ENCODE results near the gene TF.
A peak's percentile ranks its signal among the peaks of the same experiment; 100 is the strongest.

Gene TF

DNA sequence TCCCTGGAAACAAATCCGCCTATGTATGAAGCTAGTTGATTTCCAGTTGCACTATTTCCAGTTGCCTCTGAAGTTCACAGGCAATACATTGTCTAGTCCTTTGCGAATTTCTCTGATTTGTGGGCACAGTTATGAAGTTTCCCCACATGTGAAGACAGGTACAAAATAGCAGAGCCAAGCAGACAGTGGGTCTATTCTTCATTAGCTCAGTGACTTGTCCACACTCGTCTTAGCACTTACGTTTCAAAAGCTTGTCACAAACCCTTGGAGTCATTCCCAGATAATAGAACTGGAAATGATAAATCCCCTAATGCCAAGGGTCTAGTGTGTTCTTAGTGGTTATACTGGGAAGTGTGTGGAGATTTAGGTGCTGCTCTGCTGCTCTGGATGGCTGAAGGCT is 73.9 kb downstream of the TF start:
- DNase-seq = no peak

- DNase-seq = peak; percentile 9
Measured at GRCh38 chr3:133820889-133821675, 74.9 kb downstream of the TF start.

DNA sequence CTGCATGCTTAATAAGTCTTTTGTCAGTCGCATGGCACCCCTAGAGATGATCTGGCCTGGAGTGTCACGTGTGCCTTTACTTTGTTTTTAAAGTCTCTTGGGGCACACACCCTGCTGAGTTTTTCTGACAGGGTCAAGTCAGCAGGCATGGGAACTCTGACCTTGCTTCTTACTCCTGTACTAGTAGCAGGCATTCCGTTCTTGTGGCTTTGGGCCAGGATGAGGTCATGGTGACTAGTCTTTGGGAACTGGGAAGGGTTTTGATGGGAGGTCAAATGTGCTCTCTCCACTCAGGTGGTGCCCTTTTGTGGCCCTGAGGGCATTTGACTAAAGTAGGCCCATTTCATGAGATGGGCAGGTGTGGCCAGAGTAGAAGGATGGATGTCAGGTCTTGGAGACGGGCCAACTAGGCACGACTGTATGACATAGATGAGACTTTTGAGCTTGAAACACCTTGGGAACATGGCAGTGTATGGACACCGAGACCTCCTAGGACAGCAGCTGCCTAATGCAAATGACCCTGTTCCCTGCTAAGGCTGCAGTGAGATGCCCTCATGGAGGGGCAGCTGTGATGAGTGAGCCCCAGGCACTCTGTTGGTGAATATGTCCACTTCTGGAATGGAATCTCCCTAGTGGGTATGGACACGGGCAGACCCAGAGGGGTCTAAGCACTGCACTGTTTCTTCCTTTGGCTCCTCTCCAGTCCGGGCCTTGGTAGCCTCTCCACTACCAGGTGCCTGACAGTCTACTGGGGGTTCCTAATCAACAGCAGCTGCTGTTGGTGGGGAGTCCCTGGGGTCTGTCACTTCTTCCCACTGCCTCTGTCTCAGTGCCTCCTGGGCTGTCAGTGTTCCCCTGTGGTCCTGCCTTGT is 75.8 kb downstream of the TF start:
- DNase-seq = peak; percentile 37

- peak; percentile 34 for DNase-seq
Measured at GRCh38 chr3:133824961-133825485, 78.8 kb downstream of the TF start.

GRCh38 chr3:133825969-133826727 is 80.0 kb downstream of the TF start:
- peak; percentile 28 for DNase-seq

DNA sequence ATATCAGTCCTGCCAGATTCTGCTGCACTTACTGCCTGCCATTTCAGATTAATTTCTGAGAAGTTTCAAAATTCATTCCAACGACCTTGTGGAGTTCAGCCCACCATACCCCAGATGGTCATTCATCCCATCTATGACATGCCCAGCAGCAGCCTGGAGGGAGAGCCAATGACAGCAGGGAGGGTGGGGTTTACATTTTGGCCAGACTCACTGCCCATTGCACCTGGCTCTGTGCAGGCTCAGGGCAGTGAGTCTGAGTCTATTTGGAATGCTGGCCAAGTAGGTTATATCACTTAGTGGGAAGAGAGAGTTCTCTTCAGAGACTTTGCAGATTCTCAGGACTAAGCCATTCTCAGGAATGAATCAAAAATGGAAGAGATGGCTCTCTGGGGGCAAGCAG is 80.9 kb downstream of the TF start:
- peak; percentile 15 for DNase-seq

DNA sequence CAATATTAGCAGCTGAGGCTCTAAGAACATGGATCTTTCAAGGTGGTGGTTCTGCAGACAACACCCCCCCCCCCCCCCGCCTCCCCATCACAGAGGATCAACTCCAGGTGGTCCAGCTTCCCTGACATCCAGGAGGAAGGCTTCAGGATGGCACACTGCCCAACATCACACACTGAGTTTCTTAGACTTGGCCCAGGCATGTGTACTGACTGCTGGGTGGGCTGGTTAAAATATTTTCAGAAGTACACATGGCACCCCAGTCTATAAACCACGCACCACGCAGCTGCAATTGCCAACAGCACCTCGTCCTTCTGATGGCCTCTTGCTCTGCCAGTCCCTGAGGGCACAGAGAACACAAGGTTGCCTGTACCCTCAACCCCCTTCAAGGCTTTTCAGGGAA is 81.5 kb downstream of the TF start:
- DNase-seq = peak; percentile 30

DNA sequence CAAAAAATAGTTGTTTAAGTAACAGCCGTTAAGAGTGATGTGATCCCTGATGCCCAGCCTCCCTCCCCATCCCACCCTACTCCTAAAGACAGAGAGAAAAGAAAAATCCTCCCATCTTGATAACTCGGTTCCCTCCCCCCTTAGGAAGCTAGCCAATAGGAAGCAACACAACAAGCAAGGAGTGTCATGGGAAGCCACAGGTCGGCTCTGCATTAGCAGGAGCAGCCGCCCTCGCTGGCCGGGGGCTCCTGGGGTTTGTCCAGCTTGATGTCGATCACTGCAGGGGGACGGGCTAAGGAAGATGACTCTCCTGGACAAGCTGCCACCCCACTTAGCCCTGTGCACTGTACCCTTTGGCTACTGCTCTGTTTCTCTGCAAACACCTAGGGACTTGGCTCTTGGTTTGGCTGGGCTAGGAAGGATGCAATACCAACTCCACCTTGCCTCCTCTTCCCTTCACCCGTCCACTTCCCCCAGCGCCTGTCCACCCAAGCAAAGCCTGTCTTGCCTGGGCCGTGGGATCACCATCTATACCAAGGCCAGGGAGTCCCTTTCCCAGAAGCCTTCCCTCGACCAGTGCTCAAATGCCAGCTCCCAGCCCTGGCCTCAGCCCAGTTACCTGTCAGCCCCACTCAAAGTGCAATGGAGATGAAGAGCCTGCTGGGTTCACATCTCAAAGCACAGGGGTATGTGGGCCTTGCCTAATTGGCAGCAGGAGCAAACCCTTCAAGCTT is 82.5 kb downstream of the TF start:
- peak; percentile 32 for DNase-seq

DNA sequence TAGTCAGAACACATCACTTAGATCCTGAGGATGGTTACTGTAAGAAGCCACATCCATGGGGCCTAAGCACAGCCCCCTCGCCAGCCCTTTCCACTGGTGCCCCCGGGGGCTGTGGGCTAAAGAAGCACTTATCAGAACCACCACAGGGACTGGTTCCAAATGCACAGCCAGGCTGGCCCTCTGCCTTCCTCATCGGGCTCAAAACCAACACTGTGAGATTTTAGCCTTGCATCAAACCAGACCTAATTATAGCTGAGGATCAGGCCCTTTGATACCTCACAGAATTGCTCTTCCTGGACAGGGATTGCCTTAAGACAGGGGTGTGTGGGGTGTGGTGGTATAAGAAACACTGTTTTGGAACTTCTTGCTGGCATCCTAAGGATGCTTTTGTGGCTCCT is 83.1 kb downstream of the TF start:
- peak; percentile 16 for DNase-seq

- DNase-seq = no peak
Measured at GRCh38 chr3:133830071-133830470, 83.9 kb downstream of the TF start.

DNA sequence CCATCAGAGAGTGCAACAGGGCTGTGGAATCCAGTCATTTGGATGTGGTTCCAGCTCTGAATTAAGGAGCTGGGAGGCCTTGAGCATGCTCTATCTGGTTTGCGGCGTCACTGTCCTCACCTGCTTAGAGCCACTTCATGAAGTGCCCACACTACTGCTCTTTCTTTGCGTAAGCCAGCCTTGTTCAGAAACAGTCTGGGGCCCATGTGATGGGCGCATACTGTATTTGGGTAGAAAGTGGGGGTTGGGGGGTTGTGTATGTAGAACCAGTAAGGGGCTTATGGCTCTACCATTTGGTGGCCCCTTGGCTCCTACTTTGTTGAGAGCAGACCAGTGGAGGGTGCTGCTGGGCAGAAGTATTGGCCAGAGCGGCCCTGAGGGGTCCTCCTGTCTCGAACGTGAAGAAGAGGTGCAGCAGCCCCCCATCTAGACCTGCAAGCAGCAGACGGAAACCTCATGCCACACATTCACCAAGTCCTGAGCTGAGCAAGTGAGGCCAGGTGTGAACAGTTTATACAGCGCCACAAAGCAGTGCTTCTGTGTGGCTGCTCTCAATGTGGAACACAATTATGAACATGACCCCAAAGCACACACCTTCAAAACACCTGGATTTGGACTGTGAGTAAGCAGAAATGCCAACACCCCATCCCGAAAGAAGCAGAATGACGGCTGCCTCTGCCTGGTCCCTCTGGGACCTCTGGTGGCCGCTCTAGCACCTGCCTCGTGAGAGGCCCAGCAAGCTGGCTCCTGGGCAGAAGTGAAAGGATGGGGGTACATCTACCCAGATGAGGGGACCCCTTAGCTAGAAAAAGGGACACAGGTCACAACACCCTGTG is 86.0 kb downstream of the TF start:
- peak; percentile 12 for DNase-seq

- no peak for DNase-seq
Measured at GRCh38 chr3:133832802-133833144, 86.6 kb downstream of the TF start.

- DNase-seq = peak; percentile 17
Measured at GRCh38 chr3:133833267-133833666, 87.1 kb downstream of the TF start.

DNA sequence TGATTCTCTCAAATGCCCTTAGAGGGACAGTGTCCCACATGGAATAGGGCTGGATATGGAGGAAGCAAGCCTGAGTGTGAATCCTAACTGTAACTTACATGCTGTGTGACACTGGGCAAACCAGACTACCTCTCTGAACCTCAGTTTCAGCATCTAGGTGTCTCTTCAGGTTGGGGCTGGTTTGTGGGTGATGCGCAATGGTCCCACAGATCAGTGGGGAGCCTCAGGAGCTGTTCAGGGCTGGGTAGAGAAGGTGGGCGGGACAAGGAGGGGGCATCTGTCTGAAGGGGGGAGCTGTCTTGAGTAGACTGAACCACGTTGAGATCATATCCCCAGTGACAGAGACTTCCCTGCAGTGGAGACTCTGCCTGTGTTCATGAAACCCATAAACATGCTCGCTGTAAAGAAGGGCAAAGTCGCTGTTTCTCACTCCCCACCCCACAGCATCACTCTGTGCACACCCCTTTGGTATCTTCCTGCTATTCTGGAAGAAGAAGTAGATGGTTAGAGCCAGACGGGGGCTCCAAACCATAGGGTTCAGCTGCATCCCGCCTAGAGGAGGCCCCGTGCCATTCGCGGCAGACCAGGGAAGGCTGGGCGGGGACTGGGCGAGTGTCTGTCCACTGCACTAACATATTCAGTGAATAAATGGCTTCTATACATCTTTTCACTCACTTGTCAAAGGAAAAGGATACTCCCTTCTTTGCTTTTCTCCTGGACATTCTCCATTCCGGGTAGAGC is 87.9 kb downstream of the TF start:
- DNase-seq = no peak

GRCh38 chr3:133834621-133835417 is 88.6 kb downstream of the TF start:
- DNase-seq = peak; percentile 26

GRCh38 chr3:133835418-133835743 is 89.2 kb downstream of the TF start:
- peak; percentile 10 for DNase-seq

GRCh38 chr3:133835961-133836360 is 89.8 kb downstream of the TF start:
- DNase-seq = peak; percentile 38

DNA sequence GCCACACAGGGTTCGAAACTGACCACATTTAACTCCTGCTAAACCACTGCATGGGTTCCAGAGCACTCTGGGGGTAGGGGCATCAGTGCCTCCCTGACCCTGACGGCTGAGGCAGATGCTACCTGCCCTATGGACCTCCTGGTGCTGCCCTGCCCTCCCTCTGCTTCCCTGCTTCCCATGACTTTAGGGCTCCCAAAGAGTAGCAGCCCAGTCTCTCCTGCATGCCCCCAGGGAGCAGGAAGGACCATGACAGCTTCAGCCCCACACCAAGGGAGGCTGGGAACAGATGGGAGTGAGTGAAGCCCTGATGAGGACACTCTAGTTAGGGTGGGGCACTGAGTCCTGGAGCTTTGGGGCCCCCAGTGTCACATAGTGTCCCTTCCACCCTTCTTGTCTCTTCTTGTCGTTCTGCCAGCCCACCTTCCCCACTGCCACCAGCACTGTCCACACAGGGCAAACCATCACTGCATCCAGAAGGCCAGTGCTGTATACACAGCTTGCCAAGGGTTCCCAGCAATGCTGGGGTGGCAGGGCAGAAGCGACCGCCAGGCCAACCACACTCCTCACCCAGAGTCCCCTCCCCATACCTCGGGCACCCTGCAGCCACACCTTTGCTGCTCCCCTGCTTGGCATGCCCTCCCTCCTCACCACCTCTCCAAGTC is 90.4 kb downstream of the TF start:
- peak; percentile 20 for DNase-seq
